HUES64 (cell line): ENCODE measurements around the gene RACGAP1.
A peak's percentile ranks its signal among the peaks of the same experiment; 100 is the strongest.
"Not testable (repeated sequence)": the region's sequence is repeated elsewhere in the genome, so short reads cannot be mapped to it uniquely, and the experiment has no call there.

Experiments
- H3K27ac ChIP-seq: 2 replicates; pipeline ENCODE4 v1.7.0; 2013; ENCODE audit warnings: low read depth, low read length, inconsistent platforms
- H3K27me3 ChIP-seq: 2 replicates; pipeline ENCODE4 v1.6.1; 2013; ENCODE audit warnings: mild to moderate bottlenecking, low read length; ENCODE audit not compliant: insufficient read depth
- H3K36me3 ChIP-seq: 2 replicates; pipeline ENCODE4 v1.6.1; 2013; ENCODE audit warnings: mild to moderate bottlenecking, low read length; ENCODE audit not compliant: insufficient read depth
- H3K4me1 ChIP-seq: 2 replicates; pipeline ENCODE4 v1.6.1; 2013; ENCODE audit warnings: mild to moderate bottlenecking, low read length, moderate library complexity; ENCODE audit not compliant: insufficient read depth
- H3K4me3 ChIP-seq: 2 replicates; pipeline ENCODE4 v1.5.1; 2013; ENCODE audit warnings: mild to moderate bottlenecking, low read length, moderate library complexity
- H3K9ac ChIP-seq: 2 replicates; pipeline ENCODE4 v1.6.1; 2013; ENCODE audit warnings: mild to moderate bottlenecking, low read depth, low read length
- H3K9me3 ChIP-seq: 2 replicates; pipeline ENCODE4 v1.6.1; 2013; ENCODE audit warnings: low read depth, low read length; ENCODE audit not compliant: insufficient read depth
- WGBS: fragments of 150-250, 120-280 bp; methylation state at CpG from one replicate; pipeline ENCODE4 v1.1.7; 2013; ENCODE audit warnings: missing lambda C conversion rate; 5-methylcytosine and 5-hydroxymethylcytosine counted together

The RACGAP1 gene

GRCh38 chr12:50041962-50042361, 16.7 kb upstream of the RACGAP1 start:
- H3K4me3 ChIP-seq = no peak overlapping the region
- peaks cover 20% of the 10 kb centered on the region for H3K27me3 ChIP-seq
- H3K27ac ChIP-seq = no peak overlapping the region
- WGBS = 81% methylated on average over 3 of the region's 5 CpGs
- no peaks in the 10 kb centered on the region for H3K4me1 ChIP-seq
- no peaks in the 10 kb centered on the region for H3K36me3 ChIP-seq
- no peaks in the 10 kb centered on the region for H3K9me3 ChIP-seq
- H3K9ac ChIP-seq = no peak overlapping the region

- H3K27ac ChIP-seq = no peak overlapping the region
- H3K36me3 ChIP-seq = no peaks in the 10 kb centered on the region
- H3K27me3 ChIP-seq = peaks cover 19% of the 10 kb centered on the region
- no peak overlapping the region for H3K4me3 ChIP-seq
- no peaks in the 10 kb centered on the region for H3K9me3 ChIP-seq
- WGBS = 78% methylated on average over 15 of the region's 15 CpGs
- H3K9ac ChIP-seq = no peak overlapping the region
- no peaks in the 10 kb centered on the region for H3K4me1 ChIP-seq
These were observed 16.0 kb upstream of the RACGAP1 start for GRCh38 chr12:50041062-50041860.

- Histone ChIP-seq H3K27me3 (peaks cover 19% of the 10 kb centered on the region), H3K9ac (no peak overlapping the region), H3K9me3 (no peaks in the 10 kb centered on the region), H3K4me1 (no peaks in the 10 kb centered on the region), H3K36me3 (no peaks in the 10 kb centered on the region), H3K4me3 (no peak overlapping the region), H3K27ac (no peak overlapping the region)
- 69% methylated on average over 4 of the region's 4 CpGs for WGBS
These were observed 15.4 kb upstream of the RACGAP1 start for GRCh38 chr12:50040657-50041056.

GRCh38 chr12:50039151-50039835, 14.0 kb upstream of the RACGAP1 start:
- Histone ChIP-seq H3K36me3 (no peaks in the 10 kb centered on the region), H3K4me1 (no peaks in the 10 kb centered on the region), H3K9ac (no peak overlapping the region), H3K27ac (no peak overlapping the region), H3K4me3 (no peak overlapping the region), H3K9me3 (no peaks in the 10 kb centered on the region), H3K27me3 (peaks cover 19% of the 10 kb centered on the region)
- 30% methylated on average over 8 of the region's 9 CpGs for WGBS

- no peak overlapping the region for H3K27ac ChIP-seq
- no peaks in the 10 kb centered on the region for H3K36me3 ChIP-seq
- H3K9ac ChIP-seq = no peak overlapping the region
- 96% methylated on average over 4 of the region's 4 CpGs for WGBS
- no peaks in the 10 kb centered on the region for H3K9me3 ChIP-seq
- H3K4me3 ChIP-seq = no peak overlapping the region
- H3K27me3 ChIP-seq = peaks cover 16% of the 10 kb centered on the region
- H3K4me1 ChIP-seq = no peaks in the 10 kb centered on the region
These were observed 13.0 kb upstream of the RACGAP1 start for GRCh38 chr12:50038336-50038735.

- H3K4me3 ChIP-seq = peak overlapping the region; percentile 57
- H3K9me3 ChIP-seq = no peaks in the 10 kb centered on the region
- 13% methylated on average over 35 of the region's 37 CpGs for WGBS
- H3K9ac ChIP-seq = peak overlapping the region; percentile 9; the same call in 1 of the 2 replicates
- H3K36me3 ChIP-seq = no peaks in the 10 kb centered on the region
- H3K27me3 ChIP-seq = peaks cover 10% of the 10 kb centered on the region; the same call in 1 of the 2 replicates
- H3K4me1 ChIP-seq = no peaks in the 10 kb centered on the region
- no peak overlapping the region for H3K27ac ChIP-seq
These were observed 7.7 kb upstream of the RACGAP1 start for GRCh38 chr12:50032854-50033581.

- Histone ChIP-seq H3K9me3 (no peaks in the 10 kb centered on the region), H3K4me3 (peak overlapping the region; percentile 57), H3K27ac (no peak overlapping the region), H3K4me1 (no peaks in the 10 kb centered on the region), H3K9ac (peak overlapping the region; percentile 9; the same call in 1 of the 2 replicates), H3K36me3 (no peaks in the 10 kb centered on the region), H3K27me3 (peaks cover 10% of the 10 kb centered on the region; the same call in 1 of the 2 replicates)
- 34% methylated on average over 21 of the region's 21 CpGs for WGBS
These were observed 7.2 kb upstream of the RACGAP1 start for GRCh38 chr12:50032515-50032853.

GRCh38 chr12:50030449-50030848, 5.2 kb upstream of the RACGAP1 start:
- not testable (repeated sequence) for H3K9me3 ChIP-seq, H3K36me3 ChIP-seq, H3K27ac ChIP-seq, H3K9ac ChIP-seq, H3K4me1 ChIP-seq, H3K27me3 ChIP-seq, H3K4me3 ChIP-seq
- WGBS = 95% methylated on average over 8 of the region's 9 CpGs

GRCh38 chr12:50026691-50027090, 1.4 kb upstream of the RACGAP1 start:
- WGBS = 89% methylated on average over 3 of the region's 3 CpGs
- H3K27ac ChIP-seq = no peak overlapping the region
- H3K9ac ChIP-seq = no peak overlapping the region
- H3K4me3 ChIP-seq = no peak overlapping the region
- H3K9me3 ChIP-seq = no peaks in the 10 kb centered on the region
- H3K36me3 ChIP-seq = no peaks in the 10 kb centered on the region
- no peaks in the 10 kb centered on the region for H3K27me3 ChIP-seq
- H3K4me1 ChIP-seq = peaks cover 3% of the 10 kb centered on the region; the same call in 1 of the 2 replicates

GRCh38 chr12:50024805-50025186, 498 bp downstream of the RACGAP1 start:
- no peaks in the 10 kb centered on the region for H3K9me3 ChIP-seq
- H3K4me1 ChIP-seq = peaks cover 3% of the 10 kb centered on the region; the same call in 1 of the 2 replicates
- peak overlapping the region; percentile 70 for H3K9ac ChIP-seq
- no peaks in the 10 kb centered on the region for H3K36me3 ChIP-seq
- 2% methylated on average over 15 of the region's 16 CpGs for WGBS
- peak overlapping the region; percentile 80 for H3K4me3 ChIP-seq
- H3K27ac ChIP-seq = peak overlapping the region; percentile 47; the same call in 1 of the 2 replicates
- no peaks in the 10 kb centered on the region for H3K27me3 ChIP-seq

GRCh38 chr12:50024227-50024626, 1.1 kb downstream of the RACGAP1 start:
- Histone ChIP-seq H3K27me3 (no peaks in the 10 kb centered on the region), H3K4me1 (peaks cover 3% of the 10 kb centered on the region; the same call in 1 of the 2 replicates), H3K9me3 (no peaks in the 10 kb centered on the region), H3K27ac (no peak overlapping the region), H3K4me3 (peak overlapping the region; percentile 80), H3K36me3 (no peaks in the 10 kb centered on the region), H3K9ac (peak overlapping the region; percentile 70; the same call in 1 of the 2 replicates)
- WGBS = 77% methylated on average over 6 of the region's 8 CpGs
